ENCODE measurements around the gene MAGEB16. TPM values are rescaled to one million over a fixed set of nuclear protein-coding genes. Genes with fewer than 3 reads are reported as not detected.

The MAGEB16 gene
- total and polyA plus RNA-seq, 9 donors, result not detected

GRCh38 chrX:35841872-35842271, 43.7 kb downstream of the MAGEB16 start:
- Histone ChIP-seq H3K9me3 (replicated peaks; ENCODE audit: control insufficient read depth, low read depth, low read length) (peaks cover 3% of the 10 kb centered on the region), H3K4me3 (ENCODE audit: low read length) (no peak overlapping the region), H3K27me3 (ENCODE audit: control insufficient read depth, insufficient read depth, low read length) (no peaks in the 10 kb centered on the region), H3K36me3 (ENCODE audit: control insufficient read depth, insufficient read depth, low read length) (no peaks in the 10 kb centered on the region), H3K4me1 (ENCODE audit: control insufficient read depth, insufficient read depth, low read length) (no peaks in the 10 kb centered on the region), H3K27ac (ENCODE audit: low read length) (no peak overlapping the region)
- WGBS (ENCODE audit: insufficient coverage), result 44% methylated on average over 1 of the region's 2 CpGs
- no peak for DNase-seq

- H3K27me3 ChIP-seq (ENCODE audit: control insufficient read depth, insufficient read depth, low read length), result no peaks in the 10 kb centered on the region
- no peaks in the 10 kb centered on the region for H3K4me1 ChIP-seq (ENCODE audit: control insufficient read depth, insufficient read depth, low read length)
- H3K9me3 ChIP-seq (replicated peaks; ENCODE audit: control insufficient read depth, low read depth, low read length), result peaks cover 3% of the 10 kb centered on the region
- 20% methylated on average over 1 of the region's 3 CpGs for WGBS (ENCODE audit: insufficient coverage)
- H3K4me3 ChIP-seq (ENCODE audit: low read length), result no peak overlapping the region
- DNase-seq, result peak; percentile 32
- H3K36me3 ChIP-seq (ENCODE audit: control insufficient read depth, insufficient read depth, low read length), result no peaks in the 10 kb centered on the region
- H3K27ac ChIP-seq (ENCODE audit: low read length), result no peak overlapping the region
Measured at GRCh38 chrX:35842674-35843073, 44.5 kb downstream of the MAGEB16 start.

GRCh38 chrX:35847736-35848135, 49.6 kb downstream of the MAGEB16 start:
- H3K4me3 ChIP-seq (ENCODE audit: low read length), result no peak overlapping the region
- H3K9me3 ChIP-seq (replicated peaks; ENCODE audit: control insufficient read depth, low read depth, low read length), result no peaks in the 10 kb centered on the region
- H3K36me3 ChIP-seq (ENCODE audit: control insufficient read depth, insufficient read depth, low read length), result no peaks in the 10 kb centered on the region
- WGBS (ENCODE audit: insufficient coverage), result 90% methylated on average over 2 of the region's 4 CpGs
- H3K27ac ChIP-seq (ENCODE audit: low read length), result no peak overlapping the region
- H3K4me1 ChIP-seq (ENCODE audit: control insufficient read depth, insufficient read depth, low read length), result no peaks in the 10 kb centered on the region
- DNase-seq, result no peak
- H3K27me3 ChIP-seq (ENCODE audit: control insufficient read depth, insufficient read depth, low read length), result no peaks in the 10 kb centered on the region

Other genes with a start within 250 kb of the MAGEB16 start
- gene CFAP47, start 121.4 kb downstream of the MAGEB16 start, total RNA-seq, result under 0.01 TPM
- under 1 TPM in 3 of 8 donors, not detected in 5; 0.04 to 0.34 (median 0.07) TPM for gene CFAP47, start 121.4 kb downstream of the MAGEB16 start, polyA plus RNA-seq (ENCODE audit: insufficient read depth in 1 of 8, insufficient read length in 8 of 8, low replicate concordance in 1 of 8)